Measurements from ENCODE around the gene CAMTA1.

- TF ChIP-seq CTCF (IDR thresholded peaks at IDR 0.05) (no peak), POLR2A (IDR thresholded peaks at IDR 0.05) (no peak), POLR2AphosphoS5 (IDR thresholded peaks at IDR 0.05) (no peak)
These were observed 37.6 kb upstream of the CAMTA1 start for GRCh38 chr1:6747674-6748073.

Data from prostate gland (tissue), 2 donors.